Karpas-422 (cell line): ENCODE data around the gene PACSIN1. TPM values are rescaled to one million over a fixed set of nuclear protein-coding genes. Genes with fewer than 3 reads are reported as not detected.

ENCODE experiments used
- DNase-seq: peaks from one replicate; pipeline ENCODE4 v3.0.0-alpha.2; 2015
- H2AFZ ChIP-seq: fragments of 200-600 bp; sonication (generic); 2 replicates; pipeline ENCODE4 v1.6.1; 2014; ENCODE audit warnings: antibody characterized with exemption, low read length, mixed read lengths
- H3K27ac ChIP-seq: fragments of 200-600 bp; sonication (generic); 2 replicates; pipeline ENCODE4 v1.5.1; 2014; ENCODE audit warnings: mild to moderate bottlenecking, low read length, moderate library complexity
- H3K27me3 ChIP-seq: fragments of 200-600 bp; sonication (generic); 2 replicates; pipeline ENCODE4 v1.6.1; 2014; ENCODE audit warnings: low read length, mixed read lengths
- H3K36me3 ChIP-seq: fragments of 200-600 bp; sonication (generic); 2 replicates; pipeline ENCODE4 v1.6.1; 2014; ENCODE audit warnings: low read length, mixed read lengths; ENCODE audit not compliant: insufficient read depth
- H3K4me1 ChIP-seq: fragments of 200-600 bp; sonication (generic); 2 replicates; pipeline ENCODE4 v1.6.1; 2014; ENCODE audit warnings: mild to moderate bottlenecking, low read length, mixed read lengths
- H3K4me2 ChIP-seq: fragments of 200-600 bp; sonication (generic); 2 replicates; pipeline ENCODE4 v1.6.1; 2014; ENCODE audit warnings: low read length, low read depth, mild to moderate bottlenecking; ENCODE audit not compliant: poor library complexity, severe bottlenecking
- H3K4me3 ChIP-seq: fragments of 200-600 bp; sonication (generic); 2 replicates; pipeline ENCODE4 v1.5.1; 2014; ENCODE audit warnings: mild to moderate bottlenecking, antibody characterized with exemption, low read length, mixed read lengths
- H3K79me2 ChIP-seq: fragments of 200-600 bp; sonication (generic); 2 replicates; pipeline ENCODE4 v1.6.1; 2014; ENCODE audit warnings: mild to moderate bottlenecking, low read length, mixed read lengths
- H3K9ac ChIP-seq: fragments of 200-600 bp; sonication (generic); 2 replicates; pipeline ENCODE4 v1.6.0; 2014; ENCODE audit warnings: low read length
- H3K9me2 ChIP-seq: fragments of 200-600 bp; sonication (generic), shearing (Covaris generic); replicated peaks from 2 replicates; pipeline ENCODE4 v1.6.0; 2014; ENCODE audit warnings: mild to moderate bottlenecking, low read length, moderate library complexity; ENCODE audit not compliant: insufficient read depth
- H3K9me3 ChIP-seq: fragments of 300-700, 200-600 bp; sonication (generic); 2 replicates; pipeline ENCODE4 v1.6.1; 2014; ENCODE audit warnings: low read length, mixed read lengths
- H4K20me1 ChIP-seq: fragments of 200-600 bp; sonication (generic); 2 replicates; pipeline ENCODE4 v1.6.1; 2014; ENCODE audit warnings: mild to moderate bottlenecking, antibody characterized with exemption, low read length, low read depth; ENCODE audit not compliant: insufficient read depth
- total RNA-seq: library from RNA; depleted of rRNA; stranded (reverse); fragments of >200 nt; shearing (Covaris generic); gene quantifications from 2 replicates; pipeline ENCODE4 v1.2.3, GENCODE V29; 2014; ENCODE audit warnings: low replicate concordance

PACSIN1 gene
- total RNA-seq, 1 experiment from 2014 or later: not detected

DNA sequence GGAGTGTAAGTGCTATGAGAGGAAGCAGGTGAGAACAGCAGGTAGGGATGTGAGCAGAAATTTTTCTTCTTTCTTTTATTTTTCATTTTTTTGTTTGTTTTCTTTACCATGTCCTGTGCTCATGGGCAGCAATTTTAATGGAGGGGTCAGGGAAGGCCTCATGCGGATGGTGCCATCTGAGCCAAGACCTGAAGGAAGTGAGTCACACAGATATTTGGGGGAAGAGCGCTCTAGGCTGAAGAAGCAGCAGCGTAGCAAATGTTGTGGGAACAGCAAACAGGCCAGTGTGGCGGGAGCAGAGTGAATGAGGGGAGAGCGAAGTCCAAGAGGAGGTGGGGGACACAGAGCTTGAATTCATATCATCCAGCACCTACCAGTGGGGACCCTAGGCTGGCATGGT, 77.5 kb downstream of the PACSIN1 start:
- H3K9me2 ChIP-seq: no peaks in the 10 kb centered on the region
- no peaks in the 10 kb centered on the region for H3K27me3 ChIP-seq
- H3K4me2 ChIP-seq: no peak overlapping the region
- H4K20me1 ChIP-seq: no peaks in the 10 kb centered on the region
- no peak overlapping the region for H3K9ac ChIP-seq
- no peak overlapping the region for H2AFZ ChIP-seq
- no peaks in the 10 kb centered on the region for H3K9me3 ChIP-seq
- H3K27ac ChIP-seq: no peak overlapping the region
- H3K79me2 ChIP-seq: no peaks in the 10 kb centered on the region
- no peaks in the 10 kb centered on the region for H3K4me1 ChIP-seq
- no peak for DNase-seq
- H3K4me3 ChIP-seq: no peak overlapping the region
- no peaks in the 10 kb centered on the region for H3K36me3 ChIP-seq

DNA sequence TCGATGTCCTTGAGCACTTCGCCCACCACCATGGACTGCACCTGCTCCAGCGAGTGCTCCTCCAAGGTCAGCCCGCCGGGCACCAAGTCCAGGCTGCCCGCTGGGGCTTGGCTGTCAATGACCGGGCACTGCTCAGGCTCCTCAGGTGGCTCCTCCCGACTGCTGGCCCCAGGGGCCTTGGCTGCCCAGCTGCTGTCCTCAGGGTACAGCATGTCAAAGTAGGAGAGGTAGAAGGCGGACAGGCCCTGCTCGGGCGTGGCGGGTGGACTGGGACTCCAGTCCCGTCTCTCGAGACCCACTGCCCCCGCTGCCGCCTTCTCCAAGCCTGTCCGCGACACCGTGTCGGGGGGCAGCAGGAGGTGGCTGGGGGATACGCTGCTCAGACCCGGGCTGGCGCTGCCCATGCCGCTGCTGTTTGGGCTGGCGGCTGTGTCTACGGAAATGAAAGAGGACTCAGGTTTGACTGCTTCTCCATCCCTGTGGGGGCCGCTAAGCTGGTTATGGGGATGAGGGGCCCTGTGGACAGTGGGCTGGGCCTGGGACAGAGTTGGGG, 78.3 kb downstream of the PACSIN1 start:
- H3K36me3 ChIP-seq: no peaks in the 10 kb centered on the region
- H3K9me3 ChIP-seq: no peaks in the 10 kb centered on the region
- no peaks in the 10 kb centered on the region for H3K9me2 ChIP-seq
- no peak overlapping the region for H2AFZ ChIP-seq
- H3K9ac ChIP-seq: no peak overlapping the region
- no peaks in the 10 kb centered on the region for H3K4me1 ChIP-seq
- DNase-seq: no peak
- H3K4me2 ChIP-seq: no peak overlapping the region
- no peaks in the 10 kb centered on the region for H3K79me2 ChIP-seq
- H3K27ac ChIP-seq: no peak overlapping the region
- H4K20me1 ChIP-seq: no peaks in the 10 kb centered on the region
- no peaks in the 10 kb centered on the region for H3K27me3 ChIP-seq
- H3K4me3 ChIP-seq: no peak overlapping the region

DNA sequence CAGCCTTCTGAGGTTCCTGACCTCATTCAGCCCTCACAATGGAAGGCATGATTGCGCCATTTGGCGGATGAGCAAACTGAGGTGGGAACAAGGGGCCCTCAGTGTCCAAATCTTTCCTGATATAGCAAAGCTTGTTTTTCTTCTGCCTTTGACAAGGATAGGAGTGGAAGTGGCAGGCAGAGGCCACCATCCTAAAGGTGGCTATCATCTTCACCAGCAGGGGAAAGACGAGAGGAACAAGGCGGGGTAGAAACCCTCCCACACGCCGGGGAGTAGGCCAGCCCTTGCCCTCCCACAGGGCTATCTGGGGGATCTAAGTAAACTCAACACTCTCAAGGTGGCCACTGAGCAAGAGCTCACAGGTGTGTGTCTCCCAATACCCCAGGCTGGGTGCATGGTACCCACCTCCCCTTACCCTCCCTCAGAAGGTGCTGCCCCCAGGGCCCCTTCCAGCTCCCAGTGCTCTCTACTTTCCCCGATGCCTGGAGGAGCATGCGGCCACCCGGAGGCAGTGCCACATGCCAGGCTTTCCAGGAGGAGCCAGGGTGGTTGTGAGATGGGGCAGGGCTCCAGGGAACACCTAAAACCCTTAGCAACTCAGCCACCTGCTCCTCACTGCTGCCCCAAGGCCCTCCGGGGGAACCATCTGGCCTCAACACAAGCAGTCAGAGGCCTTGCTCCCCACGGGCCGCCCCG, 79.0 kb downstream of the PACSIN1 start:
- Histone ChIP-seq H3K9me3 (no peaks in the 10 kb centered on the region), H3K4me2 (no peak overlapping the region), H3K4me1 (no peaks in the 10 kb centered on the region), H2AFZ (no peak overlapping the region), H3K27me3 (no peaks in the 10 kb centered on the region), H3K79me2 (no peaks in the 10 kb centered on the region), H3K4me3 (no peak overlapping the region), H3K36me3 (no peaks in the 10 kb centered on the region), H3K9me2 (no peaks in the 10 kb centered on the region), H4K20me1 (no peaks in the 10 kb centered on the region), H3K9ac (no peak overlapping the region), H3K27ac (no peak overlapping the region)
- DNase-seq: no peak

DNA sequence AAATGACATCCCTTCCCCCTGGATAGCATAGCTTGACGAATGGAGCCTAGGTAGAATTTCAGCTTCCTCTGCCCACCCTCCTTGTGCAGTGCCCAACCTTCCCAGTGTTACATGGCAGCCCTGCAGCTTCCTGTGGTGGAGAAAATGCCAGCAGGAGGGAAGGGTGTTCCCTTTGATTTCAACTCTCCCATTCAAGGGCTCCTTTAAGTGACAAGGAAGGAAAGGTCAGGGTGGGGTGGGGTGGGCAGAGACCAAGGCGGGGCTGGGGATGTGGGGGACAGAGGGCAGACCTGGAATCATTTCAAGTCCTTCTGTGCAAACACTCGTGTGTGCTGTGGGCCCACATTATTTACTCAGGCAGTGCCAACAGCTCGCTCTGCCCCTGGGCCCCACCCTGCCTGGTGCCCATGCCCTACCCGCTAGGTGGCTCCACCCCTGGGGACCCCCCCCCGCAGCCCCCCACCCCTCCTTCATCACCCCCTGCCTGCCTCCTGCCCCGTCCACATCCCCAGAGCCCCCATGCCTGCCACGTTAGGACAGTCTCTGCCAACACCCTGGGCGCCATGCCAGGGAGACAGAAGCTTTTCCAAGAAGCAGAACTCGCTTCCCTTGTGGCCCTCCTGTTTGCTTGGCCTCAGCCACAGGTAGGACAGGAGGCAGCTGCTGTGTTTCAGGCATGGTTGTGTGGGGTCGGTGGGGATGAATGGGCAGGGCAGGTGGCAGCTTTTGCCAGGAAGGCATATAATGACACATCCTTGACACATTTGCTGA, 80.9 kb downstream of the PACSIN1 start:
- H3K27ac ChIP-seq: no peak overlapping the region
- no peaks in the 10 kb centered on the region for H3K36me3 ChIP-seq
- H3K4me1 ChIP-seq: no peaks in the 10 kb centered on the region
- H4K20me1 ChIP-seq: no peaks in the 10 kb centered on the region
- H3K79me2 ChIP-seq: no peaks in the 10 kb centered on the region
- DNase-seq: no peak
- no peak overlapping the region for H3K4me2 ChIP-seq
- no peaks in the 10 kb centered on the region for H3K9me3 ChIP-seq
- H2AFZ ChIP-seq: no peak overlapping the region
- no peak overlapping the region for H3K4me3 ChIP-seq
- no peaks in the 10 kb centered on the region for H3K27me3 ChIP-seq
- no peak overlapping the region for H3K9ac ChIP-seq
- H3K9me2 ChIP-seq: no peaks in the 10 kb centered on the region

DNA sequence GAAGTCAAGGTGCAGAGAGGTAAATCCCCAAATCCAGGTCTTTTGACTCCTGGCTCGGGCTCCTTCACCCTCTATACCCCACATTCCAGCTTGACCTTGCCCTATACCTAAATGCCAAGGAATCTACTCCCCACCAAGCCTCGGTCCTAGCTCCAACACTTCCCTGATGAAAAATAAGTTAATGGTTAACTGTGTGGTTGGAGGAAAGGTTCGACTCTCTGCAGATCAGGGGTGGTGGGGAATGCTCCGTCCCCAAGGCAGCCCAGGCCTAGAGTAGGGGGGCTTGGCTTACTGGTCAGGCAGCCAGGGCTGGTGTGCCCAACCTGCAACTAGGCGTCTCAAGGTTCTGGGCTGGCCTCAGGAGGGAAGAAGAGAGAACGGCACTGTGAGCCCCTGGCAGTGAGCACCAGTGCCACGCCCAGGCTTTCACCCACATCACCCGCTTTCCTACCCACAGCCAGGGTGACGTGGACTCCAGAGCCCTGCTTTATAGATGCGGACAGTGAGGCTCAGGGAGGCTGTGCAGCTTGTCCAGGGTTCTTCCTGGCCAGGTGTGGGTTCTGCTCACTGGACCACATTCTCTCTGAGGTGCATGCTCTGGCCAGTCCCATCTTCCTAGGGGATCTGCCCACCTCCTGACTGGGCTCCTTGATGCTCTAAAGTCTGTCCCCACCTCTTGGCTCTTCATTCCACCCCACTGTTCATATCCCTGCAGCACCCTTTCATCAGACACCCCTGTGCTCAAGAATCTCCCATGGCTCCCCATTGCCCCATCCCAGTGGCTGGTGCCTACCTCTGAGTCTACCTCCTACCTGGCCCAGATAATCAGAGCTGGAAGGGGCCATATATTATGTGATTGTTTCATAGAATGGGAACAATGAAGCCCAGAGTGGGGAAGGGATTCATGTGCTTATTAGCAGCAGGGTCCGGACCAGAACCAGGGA, 82.1 kb downstream of the PACSIN1 start:
- H3K27me3 ChIP-seq: no peaks in the 10 kb centered on the region
- no peak overlapping the region for H3K27ac ChIP-seq
- H3K4me1 ChIP-seq: no peaks in the 10 kb centered on the region
- H2AFZ ChIP-seq: no peak overlapping the region
- no peaks in the 10 kb centered on the region for H3K36me3 ChIP-seq
- no peak overlapping the region for H3K9ac ChIP-seq
- no peak for DNase-seq
- no peaks in the 10 kb centered on the region for H3K79me2 ChIP-seq
- H3K4me3 ChIP-seq: no peak overlapping the region
- no peaks in the 10 kb centered on the region for H4K20me1 ChIP-seq
- no peak overlapping the region for H3K4me2 ChIP-seq
- H3K9me2 ChIP-seq: no peaks in the 10 kb centered on the region
- no peaks in the 10 kb centered on the region for H3K9me3 ChIP-seq

DNA sequence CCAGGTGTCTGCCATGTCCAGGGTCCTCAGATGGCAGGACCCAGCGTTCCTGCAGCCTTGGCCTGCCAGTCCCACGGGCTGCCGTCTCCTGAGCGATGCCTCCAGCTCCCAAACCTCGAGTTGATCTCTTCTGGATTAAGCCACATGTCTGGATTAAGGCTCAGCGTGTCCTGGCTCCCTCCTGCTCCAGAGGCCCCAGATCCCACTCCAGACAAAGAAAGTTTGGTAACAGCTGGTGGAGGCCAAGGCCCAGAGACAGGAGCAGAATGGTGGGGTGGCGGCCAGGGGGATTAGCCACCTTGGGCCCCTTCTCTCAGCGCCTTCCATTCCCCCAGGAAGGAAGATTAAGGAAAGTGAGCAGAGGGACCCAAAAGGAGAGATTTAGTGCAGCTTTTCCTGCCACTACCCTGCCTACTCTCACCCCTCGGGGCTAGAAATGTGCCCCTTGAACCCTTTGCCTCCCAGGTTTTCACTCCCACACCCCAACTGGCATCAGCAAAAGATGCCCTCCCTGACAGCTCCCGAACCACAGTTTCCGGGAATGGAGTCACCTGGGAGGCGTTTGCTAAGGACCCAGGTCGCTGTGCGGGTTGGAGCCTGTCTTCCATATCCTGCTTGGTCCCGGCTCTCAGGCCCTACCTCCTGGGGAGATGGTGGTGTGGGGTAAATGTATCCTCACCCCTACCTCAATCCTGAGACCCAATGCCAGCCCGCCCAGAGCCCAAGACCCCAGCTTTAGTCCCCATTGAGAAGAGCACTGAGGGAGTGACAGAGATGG, 83.3 kb downstream of the PACSIN1 start:
- H3K9me3 ChIP-seq: no peaks in the 10 kb centered on the region
- no peak overlapping the region for H3K4me3 ChIP-seq
- no peaks in the 10 kb centered on the region for H3K4me1 ChIP-seq
- H3K4me2 ChIP-seq: no peak overlapping the region
- no peak overlapping the region for H3K9ac ChIP-seq
- no peaks in the 10 kb centered on the region for H3K27me3 ChIP-seq
- H4K20me1 ChIP-seq: no peaks in the 10 kb centered on the region
- no peak overlapping the region for H3K27ac ChIP-seq
- H3K36me3 ChIP-seq: no peaks in the 10 kb centered on the region
- H3K79me2 ChIP-seq: no peaks in the 10 kb centered on the region
- DNase-seq: no peak
- H2AFZ ChIP-seq: no peak overlapping the region
- H3K9me2 ChIP-seq: no peaks in the 10 kb centered on the region

DNA sequence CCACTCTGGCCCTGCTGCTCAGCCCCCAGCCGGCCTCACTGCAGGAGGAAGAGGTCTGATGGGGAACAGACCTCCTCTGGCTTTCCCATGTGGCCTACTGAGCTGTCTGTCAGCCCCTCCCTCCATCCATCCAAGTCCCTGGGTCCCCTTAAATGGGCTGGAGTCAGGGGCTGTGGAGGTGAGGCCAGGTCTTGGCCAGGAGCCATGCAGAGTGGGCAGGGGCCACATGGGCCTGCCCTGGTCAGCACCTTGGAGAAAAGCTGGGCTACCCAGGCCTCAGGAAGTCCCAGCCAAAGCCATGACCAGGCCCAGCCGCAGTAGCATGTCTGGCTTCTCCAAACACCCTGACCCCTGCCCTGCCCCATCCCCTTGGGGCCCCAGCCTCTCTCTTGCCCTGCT, 83.9 kb downstream of the PACSIN1 start:
- Histone ChIP-seq H3K4me2 (no peak overlapping the region), H3K9ac (no peak overlapping the region), H3K9me3 (no peaks in the 10 kb centered on the region), H3K9me2 (no peaks in the 10 kb centered on the region), H3K27me3 (no peaks in the 10 kb centered on the region), H3K36me3 (no peaks in the 10 kb centered on the region), H2AFZ (no peak overlapping the region), H3K27ac (no peak overlapping the region), H3K4me3 (no peak overlapping the region), H3K4me1 (no peaks in the 10 kb centered on the region), H4K20me1 (no peaks in the 10 kb centered on the region), H3K79me2 (no peaks in the 10 kb centered on the region)
- no peak for DNase-seq
